Parathyroid adenoma (tissue), 2 donors: ENCODE data around the gene MSX1.

ENCODE experiments used
- H2AFZ ChIP-seq: fragments of 300-600 bp; sonication (generic); one replicate; pipeline ENCODE4 v1.7.0; 2017; ENCODE audit warnings: antibody characterized with exemption, mild to moderate bottlenecking
- H3K27ac ChIP-seq: fragments of 300-600 bp; sonication (generic); one replicate; pipeline ENCODE4 v1.7.0; 2017
- H3K27me3 ChIP-seq: fragments of 300-600 bp; sonication (generic); one replicate; pipeline ENCODE4 v1.7.0; 2017; ENCODE audit warnings: low read length; ENCODE audit not compliant: control insufficient read depth, insufficient read depth
- H3K36me3 ChIP-seq: fragments of 300-600 bp; sonication (generic); one replicate; pipeline ENCODE4 v1.7.0; 2017; ENCODE audit warnings: low read length; ENCODE audit not compliant: control insufficient read depth, insufficient read depth
- H3K4me1 ChIP-seq: fragments of 300-600 bp; sonication (generic); one replicate; pipeline ENCODE4 v1.7.0; 2017; ENCODE audit warnings: control low read depth
- H3K4me2 ChIP-seq: fragments of 300-600 bp; sonication (generic); one replicate; pipeline ENCODE4 v1.7.0; 2017; ENCODE audit warnings: low read length
- H3K4me3 ChIP-seq: fragments of 300-600 bp; sonication (generic); one replicate; pipeline ENCODE4 v1.7.0; 2017; ENCODE audit warnings: low read depth, low read length
- H3K79me2 ChIP-seq: fragments of 300-600 bp; sonication (generic); one replicate; pipeline ENCODE4 v1.7.0; 2017; ENCODE audit warnings: control low read depth
- H3K9ac ChIP-seq: fragments of 300-600 bp; sonication (generic); one replicate; pipeline ENCODE4 v1.7.0; 2017; ENCODE audit warnings: mild to moderate bottlenecking
- H3K9me3 ChIP-seq: fragments of 300-600 bp; sonication (generic); one replicate; pipeline ENCODE4 v1.7.0; 2017; ENCODE audit warnings: low read length; ENCODE audit not compliant: control insufficient read depth
- CTCF ChIP-seq: fragments of 300-600 bp; sonication (generic); IDR thresholded peaks from one replicate; pipeline ENCODE4 v1.7.0; 2017; ENCODE audit warnings: antibody characterized with exemption, mild to moderate bottlenecking
- donor health status: primary hyperparathyroidism.

Gene MSX1

GRCh38 chr4:4831825-4832224 lies 27.6 kb upstream of the MSX1 start:
- no peak overlapping the region for H3K9ac ChIP-seq
- H3K36me3 ChIP-seq, result no peaks in the 10 kb centered on the region
- no peaks in the 10 kb centered on the region for H3K9me3 ChIP-seq
- no peak overlapping the region for H3K4me3 ChIP-seq
- TF ChIP-seq CTCF, result no peak
- H3K27me3 ChIP-seq, result no peaks in the 10 kb centered on the region
- H3K79me2 ChIP-seq, result no peaks in the 10 kb centered on the region
- H3K4me1 ChIP-seq, result no peaks in the 10 kb centered on the region
- H2AFZ ChIP-seq, result no peak overlapping the region
- H3K27ac ChIP-seq, result no peak overlapping the region
- no peak overlapping the region for H3K4me2 ChIP-seq

GRCh38 chr4:4836044-4836443 lies 23.4 kb upstream of the MSX1 start:
- Histone ChIP-seq H3K27me3 (no peaks in the 10 kb centered on the region), H3K79me2 (no peaks in the 10 kb centered on the region), H3K4me1 (no peaks in the 10 kb centered on the region), H3K4me3 (no peak overlapping the region), H3K36me3 (no peaks in the 10 kb centered on the region), H3K4me2 (no peak overlapping the region), H2AFZ (no peak overlapping the region), H3K27ac (no peak overlapping the region), H3K9me3 (no peaks in the 10 kb centered on the region), H3K9ac (no peak overlapping the region)
- TF ChIP-seq CTCF, result no peak

DNA sequence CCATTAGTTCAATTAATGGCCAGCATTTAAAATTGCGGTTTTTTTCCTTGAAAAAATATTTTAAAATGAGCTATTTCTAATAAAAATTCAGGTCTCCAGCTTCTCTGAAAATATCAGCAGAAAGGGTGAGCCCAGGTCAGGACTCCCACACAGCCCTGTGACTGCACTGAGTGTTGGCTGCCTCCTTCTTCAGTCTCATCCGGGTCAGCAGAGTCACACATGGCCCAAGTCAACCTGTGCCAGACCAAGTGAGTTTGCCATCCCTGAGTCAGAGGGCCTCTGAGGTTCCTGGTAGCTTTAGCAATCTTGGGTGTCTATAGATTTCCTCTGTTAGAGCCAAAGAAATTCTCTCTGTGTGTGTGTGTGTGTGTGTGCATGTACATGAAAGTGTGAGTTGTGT lies 22.1 kb upstream of the MSX1 start:
- no peak overlapping the region for H3K27ac ChIP-seq
- no peaks in the 10 kb centered on the region for H3K36me3 ChIP-seq
- no peak overlapping the region for H3K4me2 ChIP-seq
- no peaks in the 10 kb centered on the region for H3K9me3 ChIP-seq
- no peaks in the 10 kb centered on the region for H3K4me1 ChIP-seq
- H3K79me2 ChIP-seq, result no peaks in the 10 kb centered on the region
- no peak for TF ChIP-seq CTCF
- no peak overlapping the region for H3K4me3 ChIP-seq
- H3K9ac ChIP-seq, result no peak overlapping the region
- H3K27me3 ChIP-seq, result no peaks in the 10 kb centered on the region
- H2AFZ ChIP-seq, result no peak overlapping the region

DNA sequence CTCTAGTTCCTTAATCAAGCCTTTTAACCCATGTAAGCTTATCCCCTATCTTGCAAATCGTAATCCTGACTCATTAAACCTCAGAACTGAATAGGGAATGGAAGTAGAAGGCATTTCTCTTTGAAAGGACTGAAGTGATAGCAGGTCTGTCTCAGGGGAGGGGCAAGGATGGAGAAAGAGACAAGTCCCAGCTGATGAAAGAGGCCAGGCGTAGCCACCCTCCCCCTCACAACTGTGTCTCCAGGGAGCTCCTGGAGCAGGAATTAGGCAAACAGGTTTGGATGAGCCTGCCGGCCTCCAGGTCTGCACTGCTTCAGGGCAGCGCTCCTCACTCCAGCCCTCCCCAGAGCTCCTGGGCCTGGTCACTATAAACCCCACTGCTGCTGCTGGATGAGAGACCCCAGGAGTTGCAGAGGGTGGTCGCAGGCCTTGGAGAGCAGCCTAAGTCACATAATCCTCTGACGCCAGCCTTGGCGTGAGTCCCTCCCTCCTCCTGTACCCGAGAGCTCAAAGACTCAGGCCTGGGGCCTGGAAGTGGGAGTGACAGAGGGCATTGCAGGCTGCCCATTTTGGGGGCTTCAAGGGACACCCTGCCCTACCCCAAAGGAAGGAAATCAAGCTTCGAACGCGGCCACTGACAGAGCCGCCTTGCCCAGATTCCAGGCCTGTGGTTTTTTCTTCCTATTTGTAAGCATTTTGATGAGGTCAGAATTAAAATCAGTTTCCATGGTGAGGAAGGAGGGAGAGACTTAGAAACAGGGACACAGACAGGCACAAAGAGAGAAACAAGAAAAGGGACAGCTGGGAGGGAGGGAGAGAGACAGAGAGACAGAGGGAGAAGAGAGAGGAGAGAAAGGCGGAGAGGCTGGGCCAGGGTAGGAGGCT lies 21.2 kb upstream of the MSX1 start:
- H2AFZ ChIP-seq, result no peak overlapping the region
- H3K4me2 ChIP-seq, result no peak overlapping the region
- H3K4me3 ChIP-seq, result no peak overlapping the region
- no peaks in the 10 kb centered on the region for H3K36me3 ChIP-seq
- no peaks in the 10 kb centered on the region for H3K4me1 ChIP-seq
- H3K27me3 ChIP-seq, result no peaks in the 10 kb centered on the region
- no peaks in the 10 kb centered on the region for H3K9me3 ChIP-seq
- no peak overlapping the region for H3K27ac ChIP-seq
- no peak for TF ChIP-seq CTCF
- no peaks in the 10 kb centered on the region for H3K79me2 ChIP-seq
- no peak overlapping the region for H3K9ac ChIP-seq
